Fibroblast of villous mesenchyme (primary cell): Measurements from ENCODE around the gene DARS2. TPM values are rescaled to one million over a fixed set of nuclear protein-coding genes. Genes with fewer than 3 reads are reported as not detected.

Source experiments
- DNase-seq: peaks from one replicate; pipeline ENCODE4 v3.0.0-alpha.2; 2010; ENCODE audit warnings: low read depth
- H3K4me3 ChIP-seq: 2 replicates; pipeline ENCODE4 v1.5.1; 2011; ENCODE audit warnings: low read depth, mild to moderate bottlenecking, low read length
- total RNA-seq: library from RNA; depleted of rRNA; stranded (reverse); fragments of >200 nt; gene quantifications from 2 replicates; pipeline ENCODE4 v1.2.3, GENCODE V29; 2012
- TF ChIP-seq, protein P1 (sequence below): IDR thresholded peaks from 2 replicates; pipeline ENCODE4 v1.5.1; 2012; ENCODE audit warnings: low read depth, mild to moderate bottlenecking, low read length; ENCODE audit not compliant: insufficient read depth

Gene DARS2
- total RNA-seq, 1 donor: 31.5 TPM

- TF ChIP-seq, protein P1, sequence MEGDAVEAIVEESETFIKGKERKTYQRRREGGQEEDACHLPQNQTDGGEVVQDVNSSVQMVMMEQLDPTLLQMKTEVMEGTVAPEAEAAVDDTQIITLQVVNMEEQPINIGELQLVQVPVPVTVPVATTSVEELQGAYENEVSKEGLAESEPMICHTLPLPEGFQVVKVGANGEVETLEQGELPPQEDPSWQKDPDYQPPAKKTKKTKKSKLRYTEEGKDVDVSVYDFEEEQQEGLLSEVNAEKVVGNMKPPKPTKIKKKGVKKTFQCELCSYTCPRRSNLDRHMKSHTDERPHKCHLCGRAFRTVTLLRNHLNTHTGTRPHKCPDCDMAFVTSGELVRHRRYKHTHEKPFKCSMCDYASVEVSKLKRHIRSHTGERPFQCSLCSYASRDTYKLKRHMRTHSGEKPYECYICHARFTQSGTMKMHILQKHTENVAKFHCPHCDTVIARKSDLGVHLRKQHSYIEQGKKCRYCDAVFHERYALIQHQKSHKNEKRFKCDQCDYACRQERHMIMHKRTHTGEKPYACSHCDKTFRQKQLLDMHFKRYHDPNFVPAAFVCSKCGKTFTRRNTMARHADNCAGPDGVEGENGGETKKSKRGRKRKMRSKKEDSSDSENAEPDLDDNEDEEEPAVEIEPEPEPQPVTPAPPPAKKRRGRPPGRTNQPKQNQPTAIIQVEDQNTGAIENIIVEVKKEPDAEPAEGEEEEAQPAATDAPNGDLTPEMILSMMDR: no peak
- DNase-seq: no peak
- H3K4me3 ChIP-seq: no peak overlapping the region
These were observed 63.2 kb downstream of the DARS2 start for GRCh38 chr1:173887627-173888026.

- H3K4me3 ChIP-seq: no peak overlapping the region
- no peak for DNase-seq
- TF ChIP-seq, protein P1: no peak
These were observed 64.3 kb downstream of the DARS2 start for GRCh38 chr1:173888749-173889148.

GRCh38 chr1:173889885-173890284 is 65.4 kb downstream of the DARS2 start:
- H3K4me3 ChIP-seq: no peak overlapping the region
- TF ChIP-seq, protein P1: no peak
- no peak for DNase-seq

- TF ChIP-seq, protein P1: no peak
- no peak for DNase-seq
- no peak overlapping the region for H3K4me3 ChIP-seq
These were observed 69.1 kb downstream of the DARS2 start for GRCh38 chr1:173893611-173894010.

- no peak for DNase-seq
- TF ChIP-seq, protein P1: no peak
- H3K4me3 ChIP-seq: no peak overlapping the region
These were observed 69.7 kb downstream of the DARS2 start for GRCh38 chr1:173894189-173894588.

DNA sequence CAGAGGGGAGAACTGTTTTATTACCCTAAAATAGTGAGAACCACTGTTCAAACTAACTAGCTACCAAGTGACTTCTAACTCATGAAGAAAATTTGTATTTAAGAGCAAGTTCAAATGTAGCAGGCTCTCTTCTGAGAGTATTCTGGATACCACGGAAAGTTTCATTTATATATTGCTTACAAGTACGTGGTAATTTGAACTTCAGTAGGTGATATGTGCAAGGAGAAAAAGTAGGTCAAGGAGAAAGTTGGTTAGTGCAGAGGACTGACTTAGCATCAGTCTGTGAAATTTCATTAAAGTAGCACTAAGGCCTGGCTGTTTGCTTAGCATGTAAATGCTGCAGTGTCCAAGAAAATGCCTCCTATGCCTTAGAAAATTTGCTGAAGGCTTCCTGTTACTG is 76.0 kb downstream of the DARS2 start:
- no peak overlapping the region for H3K4me3 ChIP-seq
- DNase-seq: no peak
- TF ChIP-seq, protein P1: no peak

- no peak for DNase-seq
- no peak overlapping the region for H3K4me3 ChIP-seq
- TF ChIP-seq, protein P1: no peak
These were observed 76.5 kb downstream of the DARS2 start for GRCh38 chr1:173900992-173901391.
